ENCODE measurements around the gene UBE2L3.

The UBE2L3 gene

DNA sequence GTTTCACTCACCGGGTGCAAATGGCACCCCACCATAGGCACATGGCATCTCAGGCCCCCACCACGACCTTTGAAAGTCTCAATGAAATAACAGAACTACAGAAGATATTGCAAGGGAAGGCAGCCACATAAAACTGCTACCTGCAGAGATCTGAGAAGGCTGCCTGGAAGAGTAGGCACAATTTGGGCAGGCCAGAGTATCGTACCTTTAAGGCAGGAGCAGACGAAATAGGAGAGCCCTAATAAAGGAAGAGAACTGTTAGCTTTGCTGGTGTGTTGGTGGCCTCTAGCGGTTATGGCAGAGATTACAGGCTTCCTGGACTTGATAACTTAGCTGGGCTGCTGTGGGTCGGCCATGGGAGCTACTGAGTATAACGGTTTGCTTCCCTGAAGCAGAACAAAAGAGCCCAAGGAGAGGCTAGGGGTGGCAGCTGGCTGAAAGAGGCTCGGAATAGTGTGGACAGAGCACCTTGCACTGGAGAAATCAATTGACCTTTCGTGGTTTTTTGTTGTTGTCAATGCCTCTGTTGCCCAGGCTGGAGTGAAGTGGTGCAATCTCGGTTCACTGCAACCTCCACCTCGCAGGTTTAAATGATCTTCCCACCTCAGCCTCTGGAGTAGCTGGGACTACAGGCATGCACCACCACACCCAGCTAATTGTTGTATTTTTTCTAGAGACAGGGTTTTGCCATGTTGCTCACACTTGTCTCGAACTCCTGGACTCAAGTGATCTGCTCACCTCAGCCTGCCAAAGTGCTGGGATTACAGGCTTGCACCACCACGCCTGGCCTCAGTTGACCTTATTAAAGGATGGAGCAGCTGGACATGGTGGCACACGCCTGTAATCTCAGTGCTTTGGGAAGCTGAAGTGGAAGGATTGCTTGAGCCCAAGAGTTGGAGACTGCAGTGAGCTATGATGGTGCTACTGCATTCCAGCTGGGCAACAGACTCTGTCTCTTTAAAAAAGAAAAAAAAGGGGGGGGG, 79.4 kb downstream of the UBE2L3 start:
- DNase-seq (ENCODE audit: low read depth in 2 of 2) = peak; percentile 61 to 67

GRCh38 chr22:21650280-21650679, 82.8 kb downstream of the UBE2L3 start:
- no peak for DNase-seq (ENCODE audit: low read depth in 2 of 2)

DNA sequence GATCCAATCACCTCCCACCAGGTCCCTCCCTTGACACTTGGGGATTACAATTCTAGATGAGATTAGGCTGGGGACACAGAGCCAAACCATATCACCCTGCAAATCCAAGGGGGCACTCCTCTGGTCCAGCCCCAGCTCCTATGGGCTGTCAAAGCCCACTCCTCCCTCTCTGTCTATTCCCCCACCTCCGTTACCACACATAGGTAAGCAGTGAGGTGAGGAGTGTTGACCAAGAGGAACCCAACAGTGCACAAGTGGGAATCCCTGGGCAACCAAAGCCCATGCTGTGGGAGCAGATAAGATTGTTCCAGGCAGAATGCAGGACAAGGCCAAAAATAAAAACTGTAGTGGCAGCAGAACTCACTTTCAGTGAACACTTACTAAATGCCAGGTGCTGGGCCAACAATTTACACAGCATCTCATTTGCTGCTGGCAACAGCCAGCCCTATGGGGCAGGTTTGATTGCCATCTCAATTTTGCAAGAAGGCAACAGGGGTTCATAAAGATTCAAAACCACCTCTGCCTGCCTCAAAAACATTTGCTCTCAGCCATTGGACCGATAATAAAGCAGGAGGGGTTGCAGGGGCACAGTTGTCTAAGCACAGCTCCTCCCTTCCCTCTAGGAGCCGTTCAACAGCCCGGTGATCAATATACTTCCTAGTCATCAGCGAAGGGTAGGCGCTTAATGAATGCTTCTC, 83.5 kb downstream of the UBE2L3 start:
- DNase-seq (ENCODE audit: low read depth in 2 of 2) = no peak

GRCh38 chr22:21651521-21652009, 84.1 kb downstream of the UBE2L3 start:
- no peak for DNase-seq (ENCODE audit: low read depth in 2 of 2)

DNA sequence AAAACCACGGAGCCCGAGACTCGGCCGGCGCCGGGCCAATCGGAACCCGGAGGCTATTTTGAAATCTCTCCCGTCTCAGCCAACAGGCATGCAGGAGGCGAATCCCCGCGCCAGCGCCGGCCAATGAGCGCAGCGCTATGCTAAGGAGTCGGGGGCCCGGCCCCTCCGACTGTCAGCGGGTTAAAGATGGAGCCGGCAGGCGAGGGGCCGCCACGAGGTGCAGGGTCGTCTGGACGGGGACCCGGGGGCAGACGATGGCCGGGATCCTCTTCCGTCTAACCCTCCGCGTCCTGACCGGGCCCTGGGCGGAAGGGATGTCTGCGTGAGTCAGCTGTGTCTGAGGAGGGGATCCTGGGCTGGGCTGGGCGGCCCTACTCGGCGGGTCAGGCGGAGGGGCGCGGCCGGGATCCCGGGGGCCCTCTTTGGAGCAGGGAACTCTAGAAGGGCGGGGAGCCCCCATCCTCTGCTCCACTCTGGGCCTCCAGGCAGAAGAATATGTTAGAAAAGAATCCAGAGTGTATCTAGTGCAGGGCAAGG, 84.6 kb downstream of the UBE2L3 start:
- peak; percentile 85 for DNase-seq (ENCODE audit: low read depth in 2 of 2)

DNA sequence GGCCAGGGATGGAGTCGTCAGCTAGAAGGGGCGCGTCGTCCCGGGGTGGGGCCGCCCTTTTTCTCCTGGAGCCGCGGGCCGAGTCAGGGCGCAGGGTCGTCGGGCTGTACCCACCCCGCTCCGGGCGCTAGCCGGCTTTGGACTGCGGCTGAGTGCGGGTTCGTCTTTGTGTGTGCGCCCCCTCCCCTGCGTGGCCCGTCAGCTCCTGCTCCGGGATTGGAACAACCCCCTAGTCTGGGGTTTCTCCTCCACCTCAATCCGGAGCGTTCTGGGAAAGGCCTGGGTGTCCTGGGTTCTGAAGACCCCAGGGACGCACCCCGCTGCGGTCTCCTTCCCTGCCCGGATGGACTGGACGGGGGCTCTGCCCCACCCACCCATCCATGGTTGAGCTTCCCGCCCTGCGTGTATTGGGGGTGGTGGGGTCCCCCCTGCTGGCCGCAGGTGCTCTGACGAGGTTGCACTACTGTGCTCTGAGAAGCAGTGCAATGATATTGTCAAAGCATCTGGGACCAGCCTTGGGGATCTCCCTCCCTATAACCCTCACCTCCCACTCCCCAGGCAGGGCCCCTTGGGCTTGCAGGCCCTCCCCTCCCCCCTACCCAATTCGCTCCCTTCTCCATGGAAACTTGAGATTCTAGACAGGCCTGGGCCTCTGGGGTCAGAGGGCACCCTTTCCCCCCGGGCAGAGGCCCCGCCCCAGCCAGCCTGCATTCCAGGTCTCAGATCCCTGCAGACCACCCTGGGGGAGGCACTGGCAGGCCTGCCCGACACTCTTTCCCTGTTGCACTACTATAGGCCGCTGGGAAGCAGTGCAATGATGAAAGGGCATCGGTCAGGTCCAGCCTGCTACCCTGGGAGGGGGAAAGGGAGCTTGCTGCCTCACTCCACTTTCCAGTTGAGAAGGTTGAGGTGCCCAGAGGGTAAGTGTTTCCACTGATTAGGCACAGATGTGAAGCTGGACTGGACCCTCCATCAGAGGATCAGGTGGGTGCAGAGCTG, 85.3 kb downstream of the UBE2L3 start:
- DNase-seq (ENCODE audit: low read depth in 2 of 2) = no peak

- DNase-seq (ENCODE audit: low read depth in 2 of 2) = no peak
Measured at GRCh38 chr22:21657020-21657359, 89.5 kb downstream of the UBE2L3 start.

DNA sequence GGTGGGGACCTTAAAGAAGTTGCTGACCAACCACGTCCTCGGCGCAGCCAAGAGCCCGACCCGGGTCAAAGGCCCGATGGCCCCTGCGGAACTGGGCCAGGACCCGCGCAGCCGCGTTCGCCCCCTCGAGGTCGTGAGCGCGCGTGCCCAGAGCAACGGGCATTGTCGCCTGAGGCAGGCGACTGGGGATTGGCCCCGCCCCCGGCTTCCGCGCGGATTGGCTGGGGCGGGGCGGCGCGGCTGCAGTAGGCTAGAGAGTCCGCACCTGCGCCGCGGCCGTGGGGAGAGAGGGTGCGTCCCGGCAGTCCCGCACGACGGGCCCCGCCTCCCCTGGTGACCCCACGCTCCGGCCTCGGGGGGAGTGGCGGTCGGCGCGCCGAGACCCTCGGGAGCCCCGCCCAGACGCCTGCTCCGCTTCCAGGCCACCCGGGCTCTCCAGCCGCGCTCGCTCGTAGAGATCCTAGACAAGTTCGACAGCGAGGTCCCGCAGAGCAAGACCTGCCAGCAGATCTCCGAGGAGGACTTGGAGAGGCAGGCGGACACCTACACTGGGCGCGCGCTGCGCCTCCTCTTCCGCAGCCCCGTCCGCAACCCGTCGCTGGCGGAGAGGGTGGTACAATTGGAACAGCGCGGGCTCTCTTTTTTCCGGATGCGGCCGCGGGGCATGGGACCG, 90.0 kb downstream of the UBE2L3 start:
- DNase-seq (ENCODE audit: low read depth in 2 of 2) = peak; percentile 64 to 77

GRCh38 chr22:21659864-21660525, 92.5 kb downstream of the UBE2L3 start:
- no peak for DNase-seq (ENCODE audit: low read depth in 2 of 2)

GRCh38 chr22:21660904-21661303, 93.4 kb downstream of the UBE2L3 start:
- DNase-seq (ENCODE audit: low read depth in 2 of 2) = no peak

DNA sequence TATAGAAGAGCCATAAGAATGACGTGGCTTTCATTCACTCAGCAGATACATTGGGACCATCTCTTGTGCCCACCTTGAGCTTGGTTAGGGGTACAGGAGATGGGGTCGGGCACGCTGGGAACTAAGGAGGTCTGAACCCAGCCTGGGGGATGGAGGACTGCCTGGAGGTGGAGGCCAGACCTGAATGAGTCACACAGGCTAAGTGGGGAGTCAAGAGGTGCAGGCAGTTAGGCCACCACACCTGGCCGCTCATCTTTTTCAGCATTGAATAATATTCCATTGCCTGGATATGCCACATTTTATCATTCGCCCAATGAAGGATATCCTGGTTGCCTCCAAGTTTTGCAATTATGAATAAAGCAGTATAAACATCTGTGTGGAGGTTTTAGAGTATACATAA, 94.5 kb downstream of the UBE2L3 start:
- no peak for DNase-seq (ENCODE audit: low read depth in 2 of 2)

DNA sequence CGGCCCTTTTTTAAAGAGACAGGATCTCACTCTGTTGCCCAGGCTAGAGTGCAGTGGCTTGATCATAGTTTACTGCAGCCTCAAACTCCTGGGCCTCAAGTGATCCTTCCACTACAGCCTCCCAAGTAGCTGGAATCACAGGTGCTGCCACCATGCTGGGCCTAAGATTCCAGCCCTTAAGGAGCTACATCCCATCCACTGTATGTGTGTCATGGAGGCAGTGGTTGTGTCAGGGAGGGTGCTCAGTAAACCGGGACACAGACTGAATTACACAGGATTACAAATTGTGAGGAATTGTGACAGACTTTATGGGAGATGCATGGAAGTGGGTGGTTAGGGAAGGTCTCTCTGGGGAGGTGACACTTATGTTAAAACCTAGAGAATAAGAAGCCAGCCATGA, 96.2 kb downstream of the UBE2L3 start:
- no peak for DNase-seq (ENCODE audit: low read depth in 2 of 2)

DNA sequence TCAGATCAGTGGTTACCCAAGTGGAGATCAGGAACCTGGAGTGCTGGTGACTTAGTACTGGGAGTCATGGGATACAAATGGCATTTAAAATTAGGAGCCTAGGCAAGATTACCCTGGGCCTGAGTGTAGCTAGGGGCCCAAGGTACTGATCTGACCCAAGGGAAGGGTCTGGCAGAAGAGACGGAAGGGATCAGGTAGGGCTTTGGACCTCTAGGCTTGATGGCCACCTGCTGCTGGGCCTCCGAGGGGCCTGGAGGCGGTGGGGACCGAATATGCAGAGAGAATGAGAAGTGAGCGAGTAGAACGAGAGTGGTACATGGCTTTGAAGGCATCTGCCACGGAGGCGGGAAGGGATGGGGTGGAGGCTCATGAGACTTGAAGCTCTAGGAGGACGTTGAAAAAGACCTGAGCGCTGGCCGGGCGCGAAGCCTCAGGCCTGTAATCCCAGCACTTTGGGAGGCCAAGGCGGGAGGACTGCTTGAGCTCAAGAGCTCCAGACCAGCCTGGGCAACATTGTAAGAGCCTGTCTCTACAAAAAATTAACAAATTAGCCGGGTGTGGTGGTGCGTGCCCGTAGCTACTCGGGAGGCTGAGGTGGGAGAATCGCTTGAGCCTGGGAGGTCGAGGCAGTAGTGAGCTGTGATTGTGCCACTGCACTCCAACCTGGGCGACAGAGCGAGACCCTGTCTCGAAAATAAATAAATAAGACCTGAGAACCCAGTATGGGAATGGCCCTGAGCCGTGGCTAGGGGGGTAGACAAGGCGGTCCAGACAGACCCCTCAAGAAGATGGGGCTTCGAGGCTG, 97.7 kb downstream of the UBE2L3 start:
- no peak for DNase-seq (ENCODE audit: low read depth in 2 of 2)

GRCh38 chr22:21666786-21667185, 99.3 kb downstream of the UBE2L3 start:
- DNase-seq (ENCODE audit: low read depth in 2 of 2) = no peak

DNA sequence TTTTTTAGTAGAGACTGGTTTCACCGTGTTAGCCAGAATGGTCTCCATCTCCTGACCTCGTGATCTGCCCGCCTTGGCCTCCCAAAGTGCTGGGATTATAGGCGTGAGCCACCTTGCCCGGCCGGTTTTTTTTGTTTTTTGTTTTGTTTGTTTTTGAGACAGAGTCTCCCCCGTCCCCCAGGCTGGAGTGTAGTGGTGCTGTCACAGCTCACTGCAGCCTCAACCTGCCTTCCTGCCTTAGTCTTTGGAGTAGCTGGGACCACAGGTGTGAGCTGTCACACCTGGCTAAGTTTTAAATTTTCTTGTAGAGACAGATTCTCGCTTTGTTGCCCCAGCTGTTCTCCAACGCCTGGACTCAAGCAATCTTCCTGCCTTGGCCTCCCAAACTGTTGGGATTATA, 101.5 kb downstream of the UBE2L3 start:
- no peak for DNase-seq (ENCODE audit: low read depth in 2 of 2)

- DNase-seq (ENCODE audit: low read depth in 2 of 2) = no peak
Measured at GRCh38 chr22:21672107-21672629, 104.7 kb downstream of the UBE2L3 start.
